Testis (tissue), 3 donors: ENCODE measurements around the gene F13B. TPM values are rescaled to one million over a fixed set of nuclear protein-coding genes. Genes with fewer than 3 reads are reported as not detected.

Experiments used
- DNase-seq: peaks from one replicate; pipeline ENCODE4 v3.0.0-alpha.2; 2019
- H3K27ac ChIP-seq, 2 donors: fragments of 200-600 bp; sonication (generic); one replicate each; pipeline ENCODE4 v1.5.1; 2019
- H3K27me3 ChIP-seq: fragments of 200-600 bp; sonication (generic); one replicate; pipeline ENCODE4 v1.5.1; 2019
- H3K36me3 ChIP-seq: fragments of 200-600 bp; sonication (generic); one replicate; pipeline ENCODE4 v1.5.1; 2017; ENCODE audit warnings: low read depth; ENCODE audit errors: missing control alignments
- H3K4me1 ChIP-seq: fragments of 200-600 bp; sonication (generic); one replicate; pipeline ENCODE4 v1.5.1; 2019
- H3K4me3 ChIP-seq, 2 donors: fragments of 200-600 bp; sonication (generic); one replicate each; pipeline ENCODE4 v1.5.1; 2017 to 2019
- H3K9me3 ChIP-seq: fragments of 200-600 bp; sonication (generic); one replicate; pipeline ENCODE4 v1.5.1; 2017
- CTCF ChIP-seq, 3 experiments: fragments of 450-650 bp in 2 of 3; fragments of 200-600 bp in 1 of 3; sonication (generic) in 1 of 3; IDR thresholded peaks; one replicate each; pipeline ENCODE4 v1.5.1; 2016 to 2019; ENCODE audit warnings: antibody characterized with exemption in 3 of 3, mild to moderate bottlenecking in 2 of 3, moderate library complexity in 1 of 3
- POLR2A ChIP-seq: fragments of 450-650 bp; IDR thresholded peaks from one replicate; pipeline ENCODE4 v1.6.1; 2017; ENCODE audit warnings: antibody characterized with exemption, mild to moderate bottlenecking, moderate library complexity
- WGBS, 2 donors: methylation state at CpG; one replicate each; pipeline ENCODE4 v1.1.5; 2018; 5-methylcytosine and 5-hydroxymethylcytosine counted together
- intact Hi-C: fragments of 100-400 bp; cut with DNase I; formaldehyde crosslinking; loops from one replicate; pipeline ENCODE4 v1.15.1; 2023; ENCODE audit warnings: low total_unique reads
- polyA plus RNA-seq: library from polyadenylated mRNA; stranded (reverse); fragments of 350-450 nt; fragmentation: Illumina TruSeq; extraction: RNeasy Lipid Tissue Mini Kit (QIAGEN cat#74804); gene quantifications from one replicate; pipeline ENCODE4 v1.2.3, GENCODE V29; 2014; ENCODE audit warnings: low read depth, low replicate concordance; ENCODE audit not compliant: insufficient read depth
- total RNA-seq, 2 donors: library from RNA; depleted of rRNA; stranded (reverse); fragments of >200 nt; gene quantifications; one replicate each; pipeline ENCODE4 v1.2.3, GENCODE V29; 2016

The F13B gene
- total and polyA plus RNA-seq, 3 donors from 2014 or later = 0.31 to 0.70 (median 0.31) TPM

- WGBS, 2 donors = 39 to 98% methylated on average over 1 of the region's 1 CpG
- no peaks in the 10 kb centered on the region for H3K27me3 ChIP-seq
- no peak for DNase-seq
- no peaks in the 10 kb centered on the region for H3K9me3 ChIP-seq
- H3K36me3 ChIP-seq = no peaks in the 10 kb centered on the region
- intact Hi-C loops = no loop called here
- no peak for TF ChIP-seq POLR2A
- TF ChIP-seq CTCF (IDR thresholded peaks at IDR 0.05) = no peak
- H3K4me1 ChIP-seq = no peaks in the 10 kb centered on the region
- no peak overlapping the region for H3K4me3 ChIP-seq
- no peak overlapping the region for H3K27ac ChIP-seq
These were observed 42.6 kb downstream of the F13B start for GRCh38 chr1:197024460-197024859.

GRCh38 chr1:197021716-197022115, 45.3 kb downstream of the F13B start:
- no peaks in the 10 kb centered on the region for H3K9me3 ChIP-seq
- DNase-seq = no peak
- no peak overlapping the region for H3K27ac ChIP-seq
- WGBS, 2 donors = 50 to 73% methylated on average over 4 of the region's 4 CpGs
- intact Hi-C loops = no loop called here
- no peaks in the 10 kb centered on the region for H3K36me3 ChIP-seq
- TF ChIP-seq POLR2A (no peak), CTCF (IDR thresholded peaks at IDR 0.05) (no peak)
- no peak overlapping the region for H3K4me3 ChIP-seq
- H3K4me1 ChIP-seq = no peaks in the 10 kb centered on the region
- no peaks in the 10 kb centered on the region for H3K27me3 ChIP-seq

GRCh38 chr1:197017558-197018146, 49.4 kb downstream of the F13B start:
- Histone ChIP-seq H3K27me3 (no peaks in the 10 kb centered on the region), H3K9me3 (no peaks in the 10 kb centered on the region), H3K4me3 (no peak overlapping the region), H3K27ac (no peak overlapping the region), H3K36me3 (no peaks in the 10 kb centered on the region), H3K4me1 (no peaks in the 10 kb centered on the region)
- TF ChIP-seq CTCF (IDR thresholded peaks at IDR 0.05) = no peak
- TF ChIP-seq POLR2A = no peak
- intact Hi-C loops = no loop called here
- WGBS, 2 donors = 60 to 62% methylated on average over 8 of the region's 8 CpGs
- DNase-seq = no peak

GRCh38 chr1:197016751-197017150, 50.3 kb downstream of the F13B start:
- H3K4me3 ChIP-seq = no peak overlapping the region
- H3K27ac ChIP-seq = no peak overlapping the region
- DNase-seq = no peak
- no peaks in the 10 kb centered on the region for H3K36me3 ChIP-seq
- no peaks in the 10 kb centered on the region for H3K27me3 ChIP-seq
- H3K4me1 ChIP-seq = no peaks in the 10 kb centered on the region
- TF ChIP-seq POLR2A (no peak), CTCF (IDR thresholded peaks at IDR 0.05) (no peak)
- 88% methylated on average over 1 of the region's 1 CpG for WGBS, 2 donors
- intact Hi-C loops = no loop called here
- no peaks in the 10 kb centered on the region for H3K9me3 ChIP-seq

- no peak for TF ChIP-seq POLR2A
- TF ChIP-seq CTCF (IDR thresholded peaks at IDR 0.05) = no peak
- H3K9me3 ChIP-seq = no peaks in the 10 kb centered on the region
- WGBS, 2 donors = 83 to 92% methylated on average over 3 of the region's 3 CpGs
- no peaks in the 10 kb centered on the region for H3K36me3 ChIP-seq
- intact Hi-C loops = no loop called here
- H3K4me1 ChIP-seq = no peaks in the 10 kb centered on the region
- H3K4me3 ChIP-seq = no peak overlapping the region
- DNase-seq = no peak
- H3K27me3 ChIP-seq = no peaks in the 10 kb centered on the region
- no peak overlapping the region for H3K27ac ChIP-seq
These were observed 53.8 kb downstream of the F13B start for GRCh38 chr1:197013234-197013633.
